Posterior cingulate gyrus (tissue), 11 donors: ENCODE data around the gene PHF21A.
"Not testable (repeated sequence)": the region's sequence is repeated elsewhere in the genome, so short reads cannot be mapped to it uniquely, and the experiment has no call there.

Experiments
- DNase-seq, 10 donors: peaks; one replicate each; pipeline versions ENCODE4 v3.0.0 to v3.0.0-alpha.2; 2020 to 2021; ENCODE audit warnings: mixed read lengths in 3 of 10
- intact Hi-C: fragments of 100-400 bp; cut with DNase I; formaldehyde crosslinking; loops from one replicate; pipeline ENCODE4 v1.15.1; 2023

Gene PHF21A

DNA sequence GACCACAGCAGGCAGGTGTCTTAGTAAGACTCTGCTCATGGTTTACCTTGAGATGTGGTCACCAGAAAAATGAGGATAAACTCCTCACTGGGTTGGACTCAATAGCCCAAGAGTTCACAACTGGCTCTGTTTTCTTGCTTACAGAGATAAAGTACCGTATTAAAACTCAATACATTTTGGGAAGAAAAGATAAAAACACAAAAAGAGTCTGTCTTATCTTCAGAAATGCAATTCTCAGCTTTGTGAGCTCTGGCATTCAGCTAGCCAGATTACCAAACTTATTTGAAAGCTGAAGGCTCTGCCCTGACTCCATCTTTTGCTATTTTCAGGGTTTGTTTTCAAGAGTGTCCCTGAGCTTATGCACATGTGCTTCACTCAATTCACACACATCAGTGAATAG is 75.4 kb downstream of the PHF21A start:
- intact Hi-C loops, result no loop called here
- DNase-seq, result no peak

DNA sequence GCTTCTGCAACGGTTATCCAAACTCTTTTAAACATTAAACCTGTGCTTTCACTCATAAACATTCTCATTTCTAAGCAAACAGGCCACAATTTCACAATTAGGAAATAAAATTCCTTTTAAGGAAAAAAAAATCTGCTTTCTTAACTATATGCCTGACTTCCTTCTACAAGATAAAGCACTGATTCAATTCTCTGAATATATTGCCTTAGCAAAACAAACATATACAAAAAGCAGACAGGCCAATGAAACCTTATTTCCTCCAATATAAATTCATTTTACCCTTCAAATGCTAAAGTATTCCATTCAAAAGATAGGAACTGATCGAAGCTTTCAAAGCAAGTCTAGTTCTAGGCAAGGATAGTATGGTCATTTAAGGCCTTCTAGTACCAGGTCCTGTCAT is 76.7 kb downstream of the PHF21A start:
- DNase-seq, result no peak
- intact Hi-C loops, result no loop called here

DNA sequence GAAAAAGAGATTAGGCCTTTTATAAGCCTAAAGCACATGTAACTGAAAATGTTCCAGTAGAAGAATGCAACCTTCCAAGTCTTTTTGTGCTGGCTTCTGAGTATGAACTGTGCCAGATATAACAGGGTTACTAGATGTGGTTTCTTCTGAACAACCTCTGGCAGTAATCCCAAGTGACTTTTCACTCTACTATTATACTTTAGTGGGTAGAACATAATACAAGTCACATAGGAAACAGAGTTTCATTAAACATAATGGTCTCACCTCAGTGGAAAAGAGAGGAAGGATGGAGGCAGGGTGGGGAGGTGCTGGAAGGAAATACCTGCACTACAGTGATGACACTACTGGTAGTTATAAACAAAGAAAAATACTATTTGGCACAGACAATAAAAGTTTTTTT is 81.3 kb downstream of the PHF21A start:
- no peak for DNase-seq
- intact Hi-C loops, result no loop called here

DNA sequence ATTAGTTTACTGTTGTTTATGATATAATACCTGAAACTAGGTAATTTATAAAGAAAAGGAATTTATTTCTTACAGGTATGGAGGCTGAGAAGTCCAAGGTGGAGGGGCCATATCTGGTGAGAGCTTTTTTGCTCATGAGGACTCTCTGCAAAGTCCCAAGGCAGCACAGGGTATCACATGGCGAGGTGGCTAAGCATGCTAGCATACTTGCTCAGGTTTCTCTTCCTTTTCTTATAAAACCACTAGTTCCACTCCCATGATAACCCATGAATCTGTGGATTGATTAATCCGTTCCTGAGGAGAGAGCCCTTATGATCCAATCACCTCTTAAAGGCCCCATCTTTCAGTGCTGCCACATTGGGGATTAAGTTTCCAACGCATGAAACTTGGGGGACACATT is 82.7 kb downstream of the PHF21A start:
- no peak for DNase-seq
- intact Hi-C loops, result no loop called here

DNA sequence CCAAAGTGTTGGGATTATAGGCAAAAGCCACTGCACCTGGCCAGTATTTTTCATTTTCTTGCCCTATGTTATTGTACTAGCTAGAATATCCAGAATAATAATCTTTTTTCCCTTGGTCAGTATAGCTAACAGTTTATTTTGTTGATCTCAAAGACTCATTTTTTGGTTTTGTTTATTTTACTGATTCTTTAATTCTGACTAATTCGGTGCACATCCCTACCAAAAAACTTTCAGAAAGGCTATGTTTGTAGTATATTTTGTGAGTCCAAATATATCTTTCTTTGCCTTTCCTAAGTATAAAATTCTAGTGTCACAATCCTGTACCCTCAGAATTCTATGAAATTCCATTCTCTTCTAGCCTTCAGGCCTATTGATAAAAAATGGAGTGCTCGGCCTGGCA is 84.3 kb downstream of the PHF21A start:
- intact Hi-C loops, result no loop called here
- no peak for DNase-seq

DNA sequence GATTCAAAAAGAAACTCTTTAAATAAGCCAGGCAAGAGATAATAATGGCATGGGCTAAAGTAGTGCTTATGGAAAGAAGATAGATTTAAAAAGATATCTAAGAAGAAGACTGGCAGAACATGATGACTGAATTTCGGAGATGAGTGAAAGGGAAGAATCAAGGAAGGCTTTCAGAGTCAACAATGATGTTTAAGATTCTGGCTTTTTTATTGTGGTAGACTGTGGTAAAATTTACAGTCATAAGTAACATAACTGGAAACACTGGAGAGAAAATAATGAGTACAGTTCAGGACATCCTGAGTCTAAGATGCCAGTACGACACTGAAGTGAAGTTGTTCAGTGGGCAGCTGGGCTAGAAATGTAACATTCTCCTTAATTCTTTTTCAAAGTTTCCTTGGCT is 85.2 kb downstream of the PHF21A start:
- intact Hi-C loops, result no loop called here
- no peak for DNase-seq

DNA sequence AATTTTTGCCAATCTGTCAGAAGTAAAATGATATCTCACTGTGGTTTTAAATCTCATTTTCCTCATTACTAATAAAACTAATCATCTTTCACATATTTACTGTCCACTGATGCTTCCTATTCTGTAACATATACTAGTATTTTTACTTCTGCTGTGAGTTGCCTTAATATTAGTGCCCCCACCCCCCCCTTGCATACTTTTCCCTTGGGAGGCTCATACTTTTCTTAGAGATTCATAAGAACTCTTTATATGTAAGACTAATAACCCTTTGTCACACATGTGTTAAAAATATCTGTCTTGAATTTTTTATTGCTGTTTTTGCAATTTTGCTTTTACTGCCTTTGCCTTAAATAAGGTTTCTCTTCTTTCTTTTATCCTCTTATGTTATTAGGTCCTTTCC is 87.2 kb downstream of the PHF21A start:
- no peak for DNase-seq
- intact Hi-C loops, result no loop called here

DNA sequence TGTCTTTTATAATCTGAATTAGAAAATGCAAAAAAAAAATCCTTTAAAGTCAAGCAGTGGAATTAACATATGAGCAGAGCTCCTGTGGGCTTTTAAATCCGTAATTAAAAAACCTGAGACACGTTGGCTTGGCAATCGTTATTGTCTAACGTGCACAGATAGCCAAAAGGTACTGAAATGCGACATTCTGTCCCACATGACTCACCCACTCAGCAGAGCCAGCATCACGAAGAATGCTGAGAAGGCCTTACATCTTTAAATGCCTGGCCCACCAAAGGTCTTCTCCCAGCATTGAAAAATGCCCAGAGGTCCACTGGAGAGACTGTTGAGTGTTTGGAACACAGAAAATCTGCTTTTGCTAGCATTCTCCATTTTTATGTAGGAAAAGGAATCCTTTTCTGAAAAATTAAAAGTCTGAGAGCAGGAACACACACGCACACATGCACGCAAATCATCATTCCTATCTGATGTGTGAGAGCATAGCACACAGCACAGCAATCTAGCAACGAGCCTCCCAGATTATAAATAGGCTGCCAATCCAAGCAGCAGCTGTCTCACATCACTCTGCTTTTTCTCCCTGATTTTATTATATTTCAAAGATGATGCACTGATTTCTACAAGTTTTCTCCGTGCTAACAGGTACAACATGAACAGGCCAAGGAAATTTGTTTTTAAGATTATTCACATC is 94.5 kb downstream of the PHF21A start:
- intact Hi-C loops, result no loop called here
- peak in 3 of 10 donors; percentile 9 to 67 (median 40) for DNase-seq

DNA sequence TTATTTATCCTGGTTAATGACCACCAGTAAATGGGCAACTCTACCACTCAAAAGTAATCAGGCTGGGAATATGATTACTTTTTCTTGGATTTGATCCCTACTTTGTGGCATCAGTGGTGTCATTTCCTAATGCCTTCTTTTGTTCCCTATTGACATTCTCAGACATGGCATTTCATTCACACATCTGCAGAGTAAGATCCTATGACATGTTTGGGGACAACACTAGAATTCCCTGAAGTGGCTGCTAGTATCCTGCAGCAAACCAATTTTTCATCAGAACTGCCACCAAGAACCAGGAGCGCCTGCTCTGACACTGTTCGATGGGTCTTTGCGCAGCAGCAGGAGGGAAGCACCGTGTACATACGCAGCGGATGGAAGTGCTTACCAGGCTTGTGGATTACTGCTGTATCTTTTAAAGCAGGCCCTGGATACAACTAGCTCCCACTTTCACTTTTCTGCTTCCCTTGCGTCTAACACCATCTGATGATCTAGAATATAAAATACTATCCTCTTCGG is 101.1 kb downstream of the PHF21A start:
- intact Hi-C loops, result no loop called here
- DNase-seq, result no peak

DNA sequence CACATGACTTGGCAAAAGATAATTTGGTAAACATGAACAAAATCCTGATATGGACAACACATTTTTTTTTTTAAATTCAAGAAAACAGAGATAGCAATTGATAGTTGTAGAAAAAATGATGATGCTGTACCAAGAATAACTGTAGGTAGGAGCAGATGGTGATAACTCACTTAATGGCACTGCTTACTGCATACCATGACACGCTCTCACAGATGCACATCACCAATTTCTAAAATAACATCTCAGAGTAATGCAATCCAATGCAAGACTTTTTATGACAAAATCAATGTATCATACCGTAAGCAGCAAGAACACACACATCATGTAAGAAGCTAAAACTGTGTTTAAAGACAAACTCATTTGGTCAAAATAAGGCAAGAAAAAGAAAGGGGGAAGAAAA is 102.6 kb downstream of the PHF21A start:
- no peak for DNase-seq
- intact Hi-C loops, result no loop called here

DNA sequence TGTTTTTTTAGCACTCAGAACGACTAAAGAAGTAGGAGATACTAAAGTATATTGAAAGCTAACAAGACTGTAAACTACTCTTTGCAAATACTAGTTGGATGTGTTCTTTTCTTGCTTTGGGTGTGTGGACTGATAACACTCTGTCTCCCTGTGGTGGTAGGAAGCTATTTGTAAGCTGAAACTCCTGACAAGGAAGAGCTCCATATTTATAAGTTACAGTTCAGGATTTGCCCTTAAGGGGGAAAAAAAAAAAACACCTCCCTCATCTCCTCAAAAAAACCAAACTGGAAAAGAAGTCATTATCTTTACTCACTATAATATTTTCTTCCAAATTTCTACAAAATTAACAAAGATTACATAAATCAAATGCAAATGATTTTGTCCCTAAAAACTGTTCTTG is 103.9 kb downstream of the PHF21A start:
- intact Hi-C loops, result no loop called here
- no peak for DNase-seq

DNA sequence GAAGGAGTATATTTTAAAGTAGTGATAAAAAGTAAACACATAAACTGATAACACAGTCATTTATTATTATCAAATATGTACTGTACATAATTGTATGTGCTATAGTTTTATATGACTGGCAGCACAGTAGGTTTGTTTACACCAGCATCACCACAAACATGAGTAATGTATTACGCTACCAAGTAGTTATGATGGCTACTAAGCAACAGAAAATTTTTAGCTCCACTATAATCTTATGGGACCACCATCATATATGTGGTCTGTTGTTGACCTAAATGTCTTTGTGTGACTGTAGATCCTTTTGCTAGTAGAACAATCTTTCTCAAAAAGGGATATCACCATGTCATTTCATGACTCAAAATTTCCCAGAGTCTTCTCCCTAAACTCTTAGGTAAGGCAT is 105.3 kb downstream of the PHF21A start:
- intact Hi-C loops, result no loop called here
- no peak for DNase-seq

DNA sequence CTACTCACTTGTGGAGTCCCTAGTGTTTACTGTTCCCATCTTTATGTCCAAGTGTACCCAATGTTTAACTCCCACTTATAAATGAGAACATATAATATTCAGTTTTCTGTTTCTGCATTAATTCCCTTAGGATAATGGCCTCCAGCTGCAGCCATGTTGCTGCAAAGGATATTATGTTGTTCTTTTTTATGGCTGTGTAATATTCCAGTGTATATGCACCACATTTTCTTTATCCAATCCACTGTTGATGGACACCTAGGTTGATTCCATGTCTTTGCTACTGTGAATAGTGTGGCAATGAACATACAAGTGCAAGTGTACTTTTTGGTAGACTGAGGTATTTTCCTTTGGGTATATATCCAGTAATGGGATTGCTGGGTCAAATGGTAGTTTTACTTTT is 107.1 kb downstream of the PHF21A start:
- DNase-seq, intact Hi-C loops: not testable (repeated sequence)

DNA sequence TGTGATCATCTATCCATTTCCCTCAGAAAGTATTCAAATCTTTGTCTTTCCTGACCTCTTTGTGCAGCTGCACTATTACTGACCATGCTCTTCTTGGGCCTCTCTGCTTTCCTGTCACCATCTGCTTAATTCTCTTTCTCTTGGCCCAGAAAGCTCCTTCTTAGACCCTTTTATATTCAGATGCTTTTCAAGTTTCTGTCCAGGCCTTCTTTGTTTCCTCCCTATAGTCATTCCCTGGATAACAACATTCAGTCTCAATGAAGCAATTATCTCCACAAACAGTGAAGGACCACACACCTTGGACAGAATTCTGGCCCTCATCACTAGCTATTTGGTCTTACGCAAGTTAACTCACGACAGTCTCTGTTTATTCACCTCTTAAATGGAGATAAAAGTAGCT is 109.1 kb downstream of the PHF21A start:
- no peak for DNase-seq
- intact Hi-C loops, result no loop called here

DNA sequence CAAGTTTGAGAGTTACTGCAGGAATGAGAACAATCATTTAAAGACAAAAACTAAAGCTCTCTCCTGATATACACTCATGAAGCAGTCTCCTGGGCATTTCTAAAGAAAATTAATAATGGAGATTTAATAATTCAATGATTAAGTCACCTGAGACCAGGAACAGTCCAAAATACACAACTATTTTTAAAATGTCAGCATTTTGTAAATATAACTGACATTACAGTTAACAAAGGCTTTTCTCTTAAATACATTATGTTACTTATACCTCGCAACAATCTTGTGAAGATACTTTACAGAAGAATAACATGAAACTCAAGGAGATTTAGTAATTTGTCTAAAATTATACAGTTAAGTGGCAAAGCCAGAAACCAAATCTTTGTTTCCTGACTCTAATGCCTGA is 111.2 kb downstream of the PHF21A start:
- DNase-seq, result no peak
- intact Hi-C loops, result no loop called here

DNA sequence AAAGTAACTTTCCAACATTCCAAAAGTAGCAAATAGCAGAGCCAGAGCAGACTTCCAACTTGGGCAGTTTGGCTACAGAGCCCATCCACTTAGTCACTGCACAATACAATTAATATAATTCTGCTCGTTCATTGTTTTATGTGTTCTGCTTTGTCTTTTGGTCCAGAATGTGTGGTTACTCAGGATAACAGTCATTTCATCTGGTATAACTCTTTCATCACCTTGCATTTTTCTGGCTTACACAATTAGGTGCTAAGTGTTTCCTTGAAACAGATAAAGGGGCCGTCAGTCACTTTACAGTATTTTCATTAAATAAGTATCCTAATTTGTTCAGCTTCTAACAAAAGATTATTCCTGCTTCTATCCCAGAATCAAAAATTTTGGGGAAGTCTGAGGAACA is 111.6 kb downstream of the PHF21A start:
- intact Hi-C loops, result no loop called here
- no peak for DNase-seq

DNA sequence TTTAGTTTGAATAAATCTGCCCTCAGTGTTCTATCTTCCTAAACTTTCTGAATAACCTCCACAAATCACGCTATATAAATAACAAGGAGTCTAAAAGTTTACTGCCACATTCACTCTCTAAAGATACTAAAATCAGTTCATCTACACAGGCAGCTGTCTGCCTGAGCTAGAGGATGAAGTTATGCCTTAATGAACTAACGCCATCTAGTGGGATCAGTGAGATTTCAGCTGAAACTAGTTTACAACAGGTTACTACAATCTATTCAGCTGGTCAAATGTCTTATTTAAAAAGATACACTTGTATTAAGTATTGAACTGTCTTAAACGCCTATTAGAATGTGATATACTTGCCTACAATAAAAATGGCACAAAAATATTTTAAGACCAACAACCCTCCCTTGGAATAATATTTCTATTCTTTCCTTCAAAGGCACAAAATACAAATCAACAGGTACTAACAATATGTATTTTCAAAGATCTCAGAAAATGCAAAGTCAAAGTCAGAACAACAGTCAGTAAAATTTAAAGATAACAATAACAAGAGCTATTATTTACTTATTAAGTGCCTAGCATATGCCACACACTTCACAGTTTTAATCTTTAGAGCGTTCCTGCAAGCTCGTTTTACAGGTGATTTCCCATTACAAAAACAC is 114.7 kb downstream of the PHF21A start:
- no peak for DNase-seq
- intact Hi-C loops, result loop anchor here (1.0 to 2.0 kb wide), 2 partner anchors 41 to 134 kb away; no protein-coding TSS in a partner anchor

DNA sequence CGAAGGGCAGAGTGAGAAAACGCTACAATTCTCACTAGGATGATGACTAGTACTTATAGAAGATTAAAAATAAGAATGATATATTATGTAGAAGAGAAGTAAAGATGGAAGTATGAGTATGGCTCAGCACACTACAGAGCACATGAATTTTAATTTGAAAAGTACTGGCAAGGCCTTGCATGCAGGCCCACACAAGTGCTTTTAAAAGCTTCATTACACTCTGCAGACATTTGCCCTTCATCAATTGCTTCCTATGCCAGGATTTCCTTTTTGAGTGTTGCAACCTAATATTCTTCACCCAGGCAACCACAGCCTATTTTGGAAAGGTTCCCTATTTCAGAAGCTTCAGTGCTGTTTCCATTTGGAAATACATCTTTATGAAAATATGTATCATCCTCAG is 117.7 kb downstream of the PHF21A start:
- intact Hi-C loops, result no loop called here
- no peak for DNase-seq

DNA sequence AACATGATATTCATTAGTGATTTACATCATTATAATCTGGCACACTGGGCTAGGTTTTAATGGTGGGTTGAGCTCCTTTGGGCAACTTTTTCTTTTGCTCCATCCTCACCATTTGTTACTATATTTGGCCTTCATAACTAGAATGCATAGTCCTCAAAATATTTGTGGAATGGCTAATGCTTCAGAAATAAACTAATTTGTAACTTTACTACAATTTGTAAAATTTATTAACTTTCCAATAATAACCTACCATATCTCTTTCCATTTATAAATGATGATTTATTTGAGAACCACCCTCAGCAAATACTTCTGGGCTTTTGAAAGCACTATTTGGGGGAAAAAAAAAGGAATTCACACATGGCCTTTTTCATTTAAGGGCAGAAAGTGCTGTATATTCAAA is 119.1 kb downstream of the PHF21A start:
- intact Hi-C loops, result no loop called here
- no peak for DNase-seq

DNA sequence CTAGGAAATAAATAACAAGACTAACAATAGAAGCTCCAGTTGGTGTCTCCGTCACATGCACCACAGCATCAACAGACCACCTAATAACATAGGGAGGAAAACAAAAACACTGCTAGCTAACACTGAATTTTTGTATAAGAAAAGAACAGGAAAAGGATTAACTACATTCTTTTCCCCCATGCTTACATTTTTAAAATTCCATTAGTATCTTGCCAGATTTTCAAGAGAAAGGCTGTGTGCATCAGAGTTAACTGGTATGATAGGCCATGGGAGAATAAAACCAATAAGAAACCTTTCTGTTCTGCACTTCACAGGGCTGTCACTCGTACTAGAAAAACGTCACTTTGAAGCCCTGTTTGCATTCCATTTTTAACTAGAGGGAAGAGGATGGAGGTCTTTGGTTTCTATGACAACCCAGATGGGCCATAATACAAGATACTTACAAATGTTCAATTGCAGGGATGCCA is 119.8 kb downstream of the PHF21A start:
- intact Hi-C loops, result no loop called here
- DNase-seq, result no peak

DNA sequence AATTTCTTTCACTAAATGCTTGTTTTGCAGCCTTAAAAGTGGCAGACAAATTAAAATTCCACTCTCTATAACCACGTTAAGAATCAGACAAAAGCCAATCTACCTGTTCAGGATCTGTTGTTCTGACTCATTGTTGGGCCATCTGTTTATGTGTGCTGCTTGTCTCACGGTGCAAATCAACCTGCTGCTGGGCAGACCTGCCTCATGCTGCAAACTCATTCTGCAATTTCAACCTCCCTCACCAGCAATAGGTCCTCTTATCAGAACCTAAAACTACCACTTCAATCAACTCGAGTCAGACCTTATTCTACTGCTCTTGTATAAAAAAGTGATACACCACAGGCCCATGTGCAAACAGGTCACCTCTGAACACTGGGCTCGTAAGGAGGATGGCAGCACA is 123.7 kb downstream of the PHF21A start:
- DNase-seq, result no peak
- intact Hi-C loops, result no loop called here

DNA sequence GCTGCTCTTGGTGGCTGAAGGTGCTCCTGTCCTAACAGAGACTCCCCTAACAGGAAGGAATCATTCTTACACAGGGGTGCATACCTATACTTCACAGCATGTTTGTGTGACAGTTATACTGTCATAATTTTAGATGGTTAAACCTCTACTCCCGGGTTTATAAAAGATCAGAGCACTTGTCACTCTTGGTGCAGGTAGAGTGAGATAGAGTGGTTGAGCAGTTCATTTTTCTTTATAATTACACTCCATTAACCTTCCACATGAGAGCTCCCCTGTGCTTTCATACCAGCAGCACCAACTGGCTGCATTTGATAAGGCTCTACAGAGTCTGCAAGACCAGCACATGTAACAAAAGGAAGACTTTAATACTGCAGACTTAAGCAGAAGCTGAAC is 125.9 kb downstream of the PHF21A start:
- no peak for DNase-seq
- intact Hi-C loops, result no loop called here
